ENCODE measurements around the gene FHOD3. TPM values are rescaled to one million over a fixed set of nuclear protein-coding genes. Genes with fewer than 3 reads are reported as not detected.

The FHOD3 gene
- total and polyA plus RNA-seq, 2 of the 8 experiments (the other 6 are each of a cell fraction or from before 2014, with no cell fraction given), result 9.7 to 10.5 TPM

DNA sequence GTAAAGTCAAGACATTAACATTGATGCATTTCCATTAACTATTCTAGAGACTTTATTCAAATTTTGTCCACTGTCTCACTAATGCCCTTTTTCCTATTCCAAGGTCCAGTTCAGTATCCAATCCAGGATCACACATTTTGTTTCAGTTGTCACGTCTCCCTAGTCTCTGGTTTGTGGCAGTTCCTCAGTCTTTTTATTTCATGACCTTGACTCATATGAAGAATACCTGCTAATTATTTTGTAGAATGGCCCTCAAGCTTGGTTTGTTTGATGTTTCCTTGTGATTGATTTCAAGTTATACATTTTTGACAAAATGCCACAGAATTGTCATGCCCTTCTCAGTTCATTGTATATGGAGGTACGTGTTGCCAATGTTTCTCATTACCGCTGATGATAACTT, 145.2 kb downstream of the FHOD3 start:
- H3K4ac ChIP-seq (replicated peaks; ENCODE audit: insufficient read length, low read depth, low read length), result no peak overlapping the region
- no peak overlapping the region for H4K5ac ChIP-seq (ENCODE audit: insufficient read length, low read depth, low read length)
- H3K14ac ChIP-seq (ENCODE audit: insufficient read length), result no peak overlapping the region
- H3K79me1 ChIP-seq (ENCODE audit: low read depth, low read length), result no peaks in the 10 kb centered on the region
- H2BK20ac ChIP-seq (ENCODE audit: low read length), result no peak overlapping the region
- H2BK15ac ChIP-seq (ENCODE audit: low read length), result no peak overlapping the region
- no peaks in the 10 kb centered on the region for H3K36me3 ChIP-seq (ENCODE audit: control insufficient read depth in 2 of 4, insufficient read depth in 4 of 4, low read length in 3 of 4)
- ChIA-PET CTCF (ENCODE audit: partially characterized antibody) (interaction anchor here (1.5 to 15.7 kb wide), 3 partner anchors 27 to 245 kb away, joined by 3 to 163 read pairs (median 6); no protein-coding TSS in a partner anchor), POLR2A (ENCODE audit: partially characterized antibody) (no interaction called here)
- FAIRE-seq (no peak), DNase-seq (ENCODE audit: low read depth in 1 of 2, low spot score in 2 of 2) (no peak)
- H3K4me2 ChIP-seq (ENCODE audit: insufficient read depth in 1 of 2, low read depth in 2 of 2, low read length in 2 of 2), result no peak overlapping the region
- no peak overlapping the region for H3K23ac ChIP-seq (ENCODE audit: insufficient read length)
- H2AK5ac ChIP-seq (ENCODE audit: low read depth, low read length), result no peak overlapping the region
- H2AFZ ChIP-seq (ENCODE audit: low read length), result no peak overlapping the region
- H3K4me3 ChIP-seq (ENCODE audit: extremely low read depth in 1 of 4, insufficient read depth in 2 of 4, low read depth in 3 of 4, low read length in 4 of 4), result no peak overlapping the region
- no peak overlapping the region for H3K9ac ChIP-seq (replicated peaks in 1 of 4; ENCODE audit: extremely low read depth in 1 of 4, low read depth in 3 of 4, low read length in 3 of 4)
- H3K4me1 ChIP-seq (replicated peaks in 1 of 4; ENCODE audit: control insufficient read depth in 3 of 4, insufficient read depth in 4 of 4, low read length in 3 of 4), result peaks cover 2 to 8% (median 5%) of the 10 kb centered on the region in 4 experiments; a peak in 6 of 7 replicates
- H4K8ac ChIP-seq (ENCODE audit: extremely low read depth, insufficient read depth, low read length), result no peak overlapping the region
- H3K9me3 ChIP-seq (ENCODE audit: insufficient read depth in 2 of 2, low read depth in 1 of 2, low read length in 1 of 2), result peaks cover 0 to 8% of the 10 kb centered on the region in 2 experiments; a peak in 1 of 4 replicates
- H4K91ac ChIP-seq (replicated peaks; ENCODE audit: insufficient read length, low read length), result no peak overlapping the region
- no peaks in the 10 kb centered on the region for H3K23me2 ChIP-seq (ENCODE audit: low read depth, low read length)
- H3K79me2 ChIP-seq (ENCODE audit: control insufficient read depth in 1 of 2, insufficient read depth in 2 of 2, low read length in 2 of 2), result no peaks in the 10 kb centered on the region
- no peak overlapping the region for H2BK120ac ChIP-seq (replicated peaks; ENCODE audit: low read depth, low read length)
- 85% methylated on average over 3 of the region's 3 CpGs; no CpG with 5 or more reads in 1 of the 2 experiments for WGBS, 2 experiments (ENCODE audit: extremely low coverage in 1 of 2, insufficient coverage in 1 of 2, insufficient read length in 1 of 2, insufficient replicate concordance in 2 of 2, low coverage in 1 of 2, low lambda C conversion rate in 2 of 2, missing lambda C conversion rate in 1 of 2)
- H3K56ac ChIP-seq (replicated peaks; ENCODE audit: insufficient read length, low read depth, low read length), result no peak overlapping the region
- H3K27me3 ChIP-seq (replicated peaks in 1 of 4; ENCODE audit: control insufficient read depth in 3 of 4, extremely low read depth in 1 of 4, insufficient read depth in 3 of 4, low read length in 3 of 4), result no peaks in the 10 kb centered on the region
- no peak for TF ChIP-seq EZH2 (IDR thresholded peaks at IDR 0.05; ENCODE audit: low read depth, low read length, severe bottlenecking)
- H2BK12ac ChIP-seq (ENCODE audit: low read depth, low read length), result no peak overlapping the region
- no peak overlapping the region for H3K27ac ChIP-seq (ENCODE audit: low read depth, low read length)
- no peaks in the 10 kb centered on the region for H4K20me1 ChIP-seq (replicated peaks in 1 of 2; ENCODE audit: control insufficient read depth in 1 of 2, insufficient read depth in 2 of 2, low read length in 2 of 2)
- no peak overlapping the region for H2BK5ac ChIP-seq (ENCODE audit: low read depth, low read length)
- H3K18ac ChIP-seq (ENCODE audit: extremely low read depth, low read length), result no peak overlapping the region
